Umbilical cord (tissue), 2 donors: ENCODE results near the gene NPHP1. TPM values are rescaled to one million over a fixed set of nuclear protein-coding genes. Genes with fewer than 3 reads are reported as not detected.
A peak's percentile ranks its signal among the peaks of the same experiment; 100 is the strongest.
"Not testable (repeated sequence)": the region's sequence is repeated elsewhere in the genome, so short reads cannot be mapped to it uniquely, and the experiment has no call there.

Experiments
- DNase-seq: peaks from one replicate; pipeline ENCODE4 v3.0.0-alpha.2; 2015; ENCODE audit warnings: low spot score
- total RNA-seq: library from RNA; depleted of rRNA; stranded (reverse); fragments of >200 nt; gene quantifications from one replicate; pipeline ENCODE4 v1.2.3, GENCODE V29; 2014; ENCODE audit warnings: low replicate concordance; ENCODE audit not compliant: insufficient read depth

NPHP1 gene
- total RNA-seq, result 14.7 TPM

- DNase-seq, result peak; percentile 83
Measured at GRCh38 chr2:110204408-110205385, at the start of gene NPHP1. Gene NPHP1 (minus strand): TSS chr2:110205013. CDS start chr2:110204968, 45 bp downstream.

DNA sequence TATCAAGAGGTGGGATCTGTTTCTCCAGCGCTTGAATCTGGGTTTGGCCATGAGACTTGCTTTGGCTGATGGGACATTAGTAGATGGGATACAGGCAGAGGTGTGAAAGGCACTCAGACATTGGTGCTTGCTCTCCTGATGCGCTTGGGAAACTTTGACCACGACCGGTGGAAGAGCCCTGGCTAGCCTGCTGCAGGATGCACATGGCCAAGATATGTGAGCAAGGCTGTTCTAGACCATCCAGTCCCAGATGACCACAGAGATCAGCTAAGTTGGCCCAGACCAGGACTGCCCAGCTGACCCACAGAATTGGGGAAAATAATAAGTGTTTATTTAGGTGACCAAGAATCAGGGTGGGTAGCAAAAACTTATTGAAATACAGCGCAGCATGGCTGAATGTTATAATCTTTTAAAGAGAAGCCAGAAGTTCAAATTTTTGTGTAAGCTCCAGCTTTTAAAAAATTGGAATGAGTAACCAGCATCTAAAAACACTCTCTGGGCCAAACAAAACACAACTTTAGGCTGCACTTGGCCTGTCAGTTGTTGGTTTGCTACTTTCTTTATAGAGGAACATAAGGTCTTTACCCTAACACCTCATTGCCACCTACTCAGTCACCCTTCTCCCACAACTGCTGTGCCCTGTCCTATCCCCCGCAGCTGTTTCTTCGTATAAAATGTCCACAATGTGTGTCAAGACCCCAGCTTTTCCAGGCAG lies 43.4 kb upstream of the NPHP1 start:
- DNase-seq, result not testable (repeated sequence)

GRCh38 chr2:110245488-110246435 lies 40.9 kb upstream of the NPHP1 start:
- not testable (repeated sequence) for DNase-seq

DNA sequence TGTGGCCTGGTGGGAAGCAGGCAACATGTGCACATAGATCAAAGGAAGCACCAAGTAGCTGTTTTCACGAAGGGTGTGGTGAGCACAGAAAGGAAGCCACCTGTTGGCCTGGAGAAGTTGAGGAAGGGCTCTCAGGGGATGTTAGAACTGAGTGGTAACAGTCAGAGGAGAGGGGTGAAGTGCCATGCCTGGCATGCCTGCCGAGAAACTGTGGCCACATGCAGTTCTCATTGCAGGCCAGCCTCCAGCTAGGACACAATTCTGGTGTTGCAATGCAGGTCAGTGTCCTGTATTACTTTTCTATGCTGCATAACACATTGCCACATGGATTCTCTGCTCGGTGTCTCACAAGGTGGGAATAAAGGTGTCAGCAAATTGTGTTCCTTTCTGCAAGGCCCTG lies 38.5 kb upstream of the NPHP1 start:
- not testable (repeated sequence) for DNase-seq

- DNase-seq, result not testable (repeated sequence)
Measured at GRCh38 chr2:110234514-110234913, 29.7 kb upstream of the NPHP1 start.

DNA sequence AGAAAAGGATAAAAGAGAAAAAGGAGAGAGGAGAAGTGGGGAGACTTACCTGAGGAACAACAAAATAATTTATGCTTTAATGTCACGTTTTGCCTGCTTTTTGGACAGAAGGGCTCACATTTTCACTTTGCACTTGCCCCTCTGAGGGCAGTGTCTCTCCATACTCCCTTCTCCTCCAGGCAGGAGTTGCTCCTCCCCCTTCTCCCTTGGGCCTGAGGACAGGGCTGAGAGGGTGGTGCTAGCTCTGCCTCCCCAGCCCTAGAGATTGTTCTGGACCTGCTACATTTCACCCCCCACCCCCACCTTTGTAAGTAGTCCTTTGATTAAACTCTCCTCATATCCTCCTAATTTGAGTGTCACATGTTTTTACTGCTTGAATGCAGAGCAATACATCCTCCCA lies 25.1 kb upstream of the NPHP1 start:
- not testable (repeated sequence) for DNase-seq

- not testable (repeated sequence) for DNase-seq
Measured at GRCh38 chr2:110222626-110223025, 17.8 kb upstream of the NPHP1 start.

- no peak for DNase-seq
Measured at GRCh38 chr2:110221938-110222337, 17.1 kb upstream of the NPHP1 start.

DNA sequence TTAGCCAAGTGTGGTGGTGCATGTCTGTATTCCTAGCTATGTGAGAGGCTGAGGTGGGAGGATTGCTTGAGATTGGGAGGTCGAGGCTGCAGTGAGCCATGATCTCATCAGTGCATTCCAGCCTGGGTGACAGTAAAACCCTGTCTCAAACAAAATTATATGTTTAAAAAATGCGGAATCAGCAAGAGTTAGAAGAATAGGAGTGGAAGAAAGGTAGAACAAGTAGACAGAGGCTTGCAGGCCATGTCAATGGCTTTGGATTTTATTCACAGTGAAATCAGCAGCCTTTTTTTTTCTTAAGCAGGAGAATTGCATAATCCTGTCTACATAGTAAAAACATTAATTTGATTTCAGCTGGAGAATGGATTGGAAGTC lies 15.4 kb upstream of the NPHP1 start:
- no peak for DNase-seq

DNA sequence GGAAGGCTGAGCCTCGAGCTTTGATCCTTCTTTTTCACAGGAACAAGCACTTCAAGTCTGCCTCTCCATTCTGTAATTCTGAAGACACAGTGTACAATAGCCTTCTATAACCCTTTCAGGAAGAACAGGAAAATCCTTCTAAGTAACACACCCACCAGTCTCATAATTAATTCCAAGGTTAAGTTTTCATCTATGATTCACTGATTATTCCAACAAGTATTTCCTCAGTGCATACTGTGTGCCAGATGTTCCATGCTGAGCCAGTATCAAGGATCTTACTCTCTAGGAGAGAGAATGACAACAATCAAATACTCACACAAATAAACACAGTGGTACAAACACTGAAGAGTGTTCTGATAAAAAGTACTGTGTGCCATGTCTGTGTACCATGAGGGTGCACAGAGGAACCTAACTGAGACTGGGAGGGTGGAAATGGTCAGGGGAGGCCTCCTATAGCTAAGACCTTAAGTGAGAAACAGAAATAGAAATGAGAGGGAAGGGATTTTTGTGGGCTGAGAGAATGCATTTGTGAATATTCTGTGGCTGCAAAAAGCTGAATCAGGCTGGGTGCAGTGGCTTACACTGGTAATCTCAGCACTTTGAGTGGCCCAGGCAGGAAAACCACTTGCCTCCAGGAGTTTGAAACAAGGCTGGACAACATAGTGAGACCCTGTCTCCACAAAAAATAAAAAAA lies 14.8 kb upstream of the NPHP1 start:
- no peak for DNase-seq

GRCh38 chr2:110218889-110219288 lies 14.1 kb upstream of the NPHP1 start:
- DNase-seq, result not testable (repeated sequence)

GRCh38 chr2:110216803-110217202 lies 12.0 kb upstream of the NPHP1 start:
- DNase-seq, result no peak

GRCh38 chr2:110216199-110216598 lies 11.4 kb upstream of the NPHP1 start:
- no peak for DNase-seq

DNA sequence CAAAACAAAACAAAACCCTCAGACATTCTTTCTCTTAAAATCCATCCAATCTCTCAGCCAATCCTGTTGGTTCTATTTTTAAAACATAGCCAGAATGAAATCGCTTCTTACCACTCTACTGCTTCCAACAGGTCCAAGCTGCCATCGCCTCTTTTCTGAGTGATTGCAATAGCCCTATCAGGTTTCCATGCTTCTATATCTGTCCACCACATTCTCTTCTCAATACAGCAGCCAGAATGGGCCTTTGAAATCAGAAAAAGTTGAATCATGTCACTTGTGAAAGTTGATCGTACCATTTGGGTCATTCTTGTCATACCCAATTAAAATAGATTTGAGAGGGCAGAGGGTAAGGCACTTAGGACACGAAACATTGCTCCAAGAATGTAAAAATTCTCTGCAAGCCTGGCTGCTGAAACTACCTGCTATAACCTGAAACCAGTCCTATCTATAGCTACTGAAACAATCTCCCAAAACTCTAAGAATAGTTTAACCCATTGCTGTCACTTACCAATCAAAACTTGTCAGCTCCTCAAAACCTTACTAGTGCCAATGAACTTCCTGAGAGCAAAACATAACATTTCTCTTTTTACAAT lies 10.8 kb upstream of the NPHP1 start:
- no peak for DNase-seq

GRCh38 chr2:110215091-110215490 lies 10.3 kb upstream of the NPHP1 start:
- DNase-seq, result no peak

DNA sequence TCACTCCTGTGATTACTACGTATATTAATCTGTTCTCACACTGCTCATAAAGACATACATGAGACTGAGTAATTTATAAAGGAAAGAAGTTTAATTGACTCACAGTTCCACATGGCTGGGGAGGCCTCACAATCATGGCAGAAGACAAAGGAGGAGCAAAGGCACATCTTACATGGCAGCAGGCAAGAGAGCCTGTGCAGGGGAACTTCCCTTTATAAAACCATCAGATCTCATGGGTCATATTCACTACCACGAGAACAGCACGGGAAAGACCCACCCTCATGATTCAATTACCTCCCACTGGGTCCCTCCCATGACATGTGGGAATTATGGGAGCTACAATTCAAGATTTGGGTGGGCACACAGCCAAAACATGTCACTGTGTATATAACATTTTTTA lies 8.7 kb upstream of the NPHP1 start:
- not testable (repeated sequence) for DNase-seq

DNA sequence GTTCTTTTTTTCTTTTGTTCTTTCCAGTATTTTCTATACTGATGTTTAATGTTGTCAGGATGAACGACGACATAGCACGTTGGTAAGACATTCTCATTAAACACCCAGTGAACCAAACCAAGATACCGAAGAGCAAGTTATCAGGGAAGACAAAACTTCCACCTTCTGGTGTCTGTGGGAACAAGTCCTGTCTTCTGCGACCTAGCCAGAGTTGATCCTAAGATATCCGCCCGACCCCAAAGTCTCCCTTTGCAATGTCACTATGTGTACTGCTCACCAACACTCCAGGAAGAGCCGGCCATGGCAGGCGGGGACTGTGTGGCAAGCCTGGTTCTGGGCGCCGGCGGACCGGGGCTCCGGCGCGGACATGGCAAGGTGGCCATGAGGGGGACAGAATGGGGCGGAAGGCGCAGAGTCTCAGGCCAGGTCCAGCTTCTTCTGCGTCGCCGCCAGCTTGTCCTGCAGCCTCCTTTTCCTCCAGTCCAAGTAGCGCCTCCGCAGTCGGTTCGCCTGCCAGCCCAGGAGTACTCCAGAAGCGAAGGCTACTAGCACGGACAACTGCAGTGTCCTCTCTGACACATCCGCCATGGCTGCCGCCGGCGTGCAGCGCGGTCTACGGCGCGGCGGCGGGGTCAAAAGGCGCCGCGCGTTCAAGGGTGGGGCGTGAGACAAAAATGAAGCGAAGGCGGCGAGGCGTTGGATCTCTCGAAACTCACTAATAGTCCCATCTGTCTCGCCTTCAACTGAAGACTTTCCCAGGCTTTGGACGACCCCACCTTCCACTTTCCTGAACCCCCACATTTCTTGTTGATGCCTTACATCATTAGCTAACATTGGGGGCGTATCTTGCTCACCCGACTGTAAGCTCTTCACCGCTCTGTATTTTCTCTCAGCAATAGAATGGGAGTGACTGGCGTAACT lies 7.4 kb upstream of the NPHP1 start, which contains the start of gene MTLN:
Gene MTLN, minus strand, starts transcription at position 610 of the 921 bp plus-strand sequence. Its CDS starts 22 bp downstream, at position 588.
- DNase-seq, result peak; percentile 82

DNA sequence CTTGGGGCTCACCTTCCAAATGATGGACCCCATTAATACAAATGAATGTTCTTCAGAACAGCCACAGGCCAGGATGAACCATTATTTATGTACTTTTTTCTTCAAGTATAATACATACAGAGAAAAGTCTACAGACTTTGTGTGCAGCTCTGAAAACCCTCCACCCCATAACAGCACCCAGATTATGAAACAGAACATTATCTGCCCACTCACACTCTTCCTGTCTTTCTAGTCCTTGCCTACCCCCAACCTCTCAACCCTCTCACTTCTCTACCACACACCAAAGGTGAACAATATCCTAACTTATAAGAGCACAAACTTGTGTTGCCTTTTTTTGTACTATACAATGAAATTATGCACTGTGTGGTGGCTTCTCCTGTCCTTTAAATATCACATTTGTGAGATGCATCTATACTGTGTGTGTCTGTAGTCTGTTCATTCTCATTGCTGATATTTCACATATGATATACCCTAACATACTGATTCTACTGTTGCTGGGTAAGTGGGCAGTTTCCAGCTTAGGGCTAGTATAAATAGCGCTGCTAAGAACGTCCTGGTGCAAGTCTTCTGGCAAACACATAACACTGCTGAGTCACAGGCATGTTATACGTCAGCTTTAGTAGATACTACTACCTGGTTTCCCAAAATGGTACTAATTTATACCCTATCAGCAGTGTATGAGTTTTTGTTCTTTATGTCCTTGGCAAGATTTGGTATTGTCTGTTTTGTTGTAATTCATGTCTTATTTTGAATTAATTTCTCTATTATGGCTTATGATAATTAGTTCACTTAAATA lies 1.0 kb upstream of the NPHP1 start:
- DNase-seq, result no peak
